HEK293 (cell line): ENCODE results near the gene HS3ST5.

ENCODE experiments used
- CTCF ChIA-PET: fragments of 350-600 bp; formaldehyde crosslinking; extraction: SDS; loops from one replicate; lab custom pipeline; 2021; ENCODE audit warnings: antibody characterized with exemption; lab: Yijun Ruan, JAX
- POLR2A ChIA-PET: fragments of 300-600 bp; formaldehyde crosslinking; extraction: SDS; loops from one replicate; lab custom pipeline; 2020; ENCODE audit warnings: antibody characterized with exemption, inconsistent platforms; lab: Yijun Ruan, JAX
- H3K27ac ChIP-seq: fragments of 200-500 bp; sonication (Bioruptor generic); 2 replicates; pipeline ENCODE4 v1.5.1; 2014; ENCODE audit warnings: low read depth, low read length, control low read depth, inconsistent platforms; ENCODE audit errors: extremely low read depth
- H3K36me3 ChIP-seq, 2 experiments: fragments of 200-500 bp in 1 of 2; sonication (Bioruptor generic) in 1 of 2; 1 replicate in 1 of 2; 2 replicates in 1 of 2; pipeline ENCODE4 v1.5.1; 2014 to 2017; ENCODE audit warnings: inconsistent platforms in 2 of 2, low read length in 2 of 2; ENCODE audit not compliant: control insufficient read depth in 2 of 2, insufficient read depth in 1 of 2
- H3K4me1 ChIP-seq: fragments of 200-500 bp; sonication (Bioruptor generic); 2 replicates; pipeline ENCODE4 v1.5.1; 2014; ENCODE audit warnings: mild to moderate bottlenecking, low read length, inconsistent platforms; ENCODE audit not compliant: control insufficient read depth, insufficient read depth
- H3K4me3 ChIP-seq: 2 replicates; pipeline ENCODE4 v1.5.1; 2011; ENCODE audit warnings: low read depth, mild to moderate bottlenecking, control low read depth, low read length, moderate library complexity
- H3K9me3 ChIP-seq: fragments of 200-500 bp; sonication (Bioruptor generic); 2 replicates; pipeline ENCODE4 v1.5.1; 2014; ENCODE audit warnings: low read depth, low read length, inconsistent platforms; ENCODE audit not compliant: control insufficient read depth, insufficient read depth
- GLIS1 ChIP-seq: fragments of 450-650 bp; formaldehyde crosslinking; IDR thresholded peaks from 2 replicates; pipeline ENCODE4 v1.5.1; 2016; ENCODE audit warnings: missing biosample characterization, missing genetic modification characterization
- KLF1 ChIP-seq: fragments of 450-650 bp; formaldehyde crosslinking; IDR thresholded peaks from 2 replicates; pipeline ENCODE4 v1.5.1; 2016; ENCODE audit warnings: missing biosample characterization, missing genetic modification characterization
- MZF1 ChIP-seq: fragments of 450-650 bp; formaldehyde crosslinking; IDR thresholded peaks from 2 replicates; pipeline ENCODE4 v1.5.1; 2017; ENCODE audit warnings: missing biosample characterization, missing genetic modification characterization, borderline replicate concordance
- OSR2 ChIP-seq: fragments of 450-650 bp; formaldehyde crosslinking; IDR thresholded peaks from 2 replicates; pipeline ENCODE4 v1.5.1; 2016; ENCODE audit warnings: missing biosample characterization, missing genetic modification characterization
- SALL2 ChIP-seq: fragments of 450-650 bp; formaldehyde crosslinking; IDR thresholded peaks from 2 replicates; pipeline ENCODE4 v1.5.0; 2017; ENCODE audit warnings: missing biosample characterization, mild to moderate bottlenecking, missing genetic modification characterization, borderline replicate concordance
- SP7 ChIP-seq: fragments of 450-650 bp; formaldehyde crosslinking; IDR thresholded peaks from 2 replicates; pipeline ENCODE4 v1.5.1; 2016; ENCODE audit warnings: missing biosample characterization, missing genetic modification characterization
- ZFP3 ChIP-seq: fragments of 450-650 bp; formaldehyde crosslinking; IDR thresholded peaks from 2 replicates; pipeline ENCODE4 v1.5.1; 2016; ENCODE audit warnings: low read depth, missing biosample characterization, missing genetic modification characterization
- ZNF157 ChIP-seq: fragments of 450-650 bp; formaldehyde crosslinking; IDR thresholded peaks from 2 replicates; pipeline ENCODE4 v1.5.1; 2016; ENCODE audit warnings: missing biosample characterization, missing genetic modification characterization
- ZNF221 ChIP-seq: fragments of 450-650 bp; formaldehyde crosslinking; IDR thresholded peaks from 2 replicates; pipeline ENCODE4 v1.5.1; 2017; ENCODE audit warnings: missing biosample characterization, missing genetic modification characterization, borderline replicate concordance
- ZNF23 ChIP-seq: fragments of 450-650 bp; formaldehyde crosslinking; IDR thresholded peaks from 2 replicates; pipeline ENCODE4 v1.5.1; 2016; ENCODE audit warnings: missing biosample characterization, missing genetic modification characterization, borderline replicate concordance
- ZNF239 ChIP-seq: fragments of 450-650 bp; formaldehyde crosslinking; IDR thresholded peaks from 2 replicates; pipeline ENCODE4 v1.5.1; 2016; ENCODE audit warnings: missing biosample characterization, missing genetic modification characterization
- ZNF266 ChIP-seq: fragments of 450-650 bp; formaldehyde crosslinking; IDR thresholded peaks from 2 replicates; pipeline ENCODE4 v1.5.1; 2016; ENCODE audit warnings: missing biosample characterization, missing genetic modification characterization, low read depth
- ZNF274 ChIP-seq, 2 experiments: fragments of 200-500 bp in 1 of 2; fragments of 450-650 bp in 1 of 2; sonication (Bioruptor generic) in 1 of 2; formaldehyde crosslinking in 1 of 2; IDR thresholded peaks; 2 replicates each; pipeline versions ENCODE4 v1.5.1 to v1.6.1; 2014 to 2016; ENCODE audit warnings: borderline replicate concordance in 1 of 2, inconsistent platforms in 1 of 2, low read length in 1 of 2, missing biosample characterization in 1 of 2, missing genetic modification characterization in 1 of 2
- ZNF311 ChIP-seq: fragments of 450-650 bp; formaldehyde crosslinking; IDR thresholded peaks from 2 replicates; pipeline ENCODE4 v1.5.1; 2017; ENCODE audit warnings: missing biosample characterization, missing genetic modification characterization, borderline replicate concordance
- ZNF335 ChIP-seq: fragments of 450-650 bp; formaldehyde crosslinking; conservative IDR thresholded peaks from 2 replicates; pipeline ENCODE4 v1.5.1; 2016; ENCODE audit warnings: missing biosample characterization, missing genetic modification characterization
- ZNF350 ChIP-seq: fragments of 450-650 bp; formaldehyde crosslinking; IDR thresholded peaks from 2 replicates; pipeline ENCODE4 v1.5.0; 2017; ENCODE audit warnings: missing biosample characterization, mild to moderate bottlenecking, missing genetic modification characterization
- ZNF366 ChIP-seq: fragments of 450-650 bp; formaldehyde crosslinking; conservative IDR thresholded peaks from 2 replicates; pipeline ENCODE4 v1.5.1; 2016; ENCODE audit warnings: missing biosample characterization, missing genetic modification characterization
- ZNF626 ChIP-seq: fragments of 450-650 bp; sonication (Bioruptor Pico); formaldehyde crosslinking; IDR thresholded peaks from 2 replicates; pipeline ENCODE4 v1.5.1; 2018; ENCODE audit warnings: missing biosample characterization, missing genetic modification characterization, inconsistent platforms
- ZNF629 ChIP-seq: fragments of 450-650 bp; formaldehyde crosslinking; IDR thresholded peaks from 2 replicates; pipeline ENCODE4 v1.5.1; 2017; ENCODE audit warnings: missing biosample characterization, missing genetic modification characterization
- ZNF654 ChIP-seq: fragments of 450-650 bp; formaldehyde crosslinking; IDR thresholded peaks from 2 replicates; pipeline ENCODE4 v1.5.1; 2016; ENCODE audit warnings: low read depth, missing biosample characterization, missing genetic modification characterization
- ZNF660 ChIP-seq: fragments of 450-650 bp; IDR thresholded peaks from 2 replicates; pipeline ENCODE4 v1.5.1; 2018; ENCODE audit warnings: missing biosample characterization, mild to moderate bottlenecking, missing genetic modification characterization
- ZNF677 ChIP-seq: fragments of 450-650 bp; IDR thresholded peaks from 2 replicates; pipeline ENCODE4 v1.5.0; 2018; ENCODE audit warnings: missing biosample characterization, mild to moderate bottlenecking, missing genetic modification characterization, moderate library complexity
- ZNF785 ChIP-seq: fragments of 450-650 bp; formaldehyde crosslinking; IDR thresholded peaks from 2 replicates; pipeline ENCODE4 v1.5.1; 2016; ENCODE audit warnings: missing biosample characterization, missing genetic modification characterization
- TF ChIP-seq, protein P1 (sequence below): fragments of 450-650 bp; formaldehyde crosslinking; IDR thresholded peaks from 2 replicates; pipeline ENCODE4 v1.5.1; 2016; ENCODE audit warnings: missing biosample characterization, missing genetic modification characterization

Gene HS3ST5

DNA sequence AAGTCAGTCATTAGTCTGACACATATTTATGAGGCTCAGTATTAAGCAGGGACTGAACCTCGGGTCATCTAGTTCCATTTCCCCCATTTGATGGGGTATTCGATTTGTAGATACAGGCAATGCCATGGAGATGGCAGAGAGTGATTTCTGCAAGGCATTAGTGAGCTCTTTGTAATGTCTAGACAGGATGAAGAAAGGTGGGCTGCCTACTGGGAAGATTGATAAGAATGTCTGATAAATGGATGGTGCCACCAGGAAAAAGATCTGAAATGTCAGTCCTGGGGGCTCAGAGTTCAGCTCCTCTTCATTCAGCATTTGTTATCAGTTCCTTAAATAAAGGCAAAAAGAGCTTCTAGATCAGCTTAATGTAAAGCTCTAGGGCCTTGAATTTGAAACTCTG lies 51.4 kb downstream of the HS3ST5 start:
- Histone ChIP-seq H3K4me1 (no peaks in the 10 kb centered on the region), H3K36me3 (no peaks in the 10 kb centered on the region), H3K9me3 (no peaks in the 10 kb centered on the region), H3K27ac (no peak overlapping the region), H3K4me3 (no peak overlapping the region)
- POLR2A ChIA-PET: no interaction called here
- no peak for TF ChIP-seq ZNF239 (tag by site-specific recombination)
- no peak for TF ChIP-seq ZNF677 (tag by site-specific recombination)
- no peak for TF ChIP-seq ZNF157 (tag by site-specific recombination)
- no peak for TF ChIP-seq ZNF221 (tag by site-specific recombination)
- no peak for TF ChIP-seq ZNF350 (tag by site-specific recombination)
- TF ChIP-seq ZNF366 (tag by site-specific recombination): no peak
- no peak for TF ChIP-seq SALL2
- TF ChIP-seq SP7 (tag by site-specific recombination): no peak
- TF ChIP-seq ZNF23 (tag by site-specific recombination): no peak
- no peak for TF ChIP-seq KLF1 (tag by site-specific recombination)
- CTCF ChIA-PET: interaction anchor here (5.7 kb wide), 1 partner anchor 12 kb away, joined by 41 read pairs; no protein-coding TSS in a partner anchor

GRCh38 chr6:114290864-114291263 lies 52.0 kb downstream of the HS3ST5 start:
- H3K27ac ChIP-seq: no peak overlapping the region
- ChIA-PET CTCF (no interaction called here), POLR2A (no interaction called here)
- H3K9me3 ChIP-seq: no peaks in the 10 kb centered on the region
- H3K4me3 ChIP-seq: no peak overlapping the region
- TF ChIP-seq OSR2 (tag by site-specific recombination) (no peak), ZNF654 (tag by site-specific recombination) (no peak), GLIS1 (tag by site-specific recombination) (no peak), ZNF335 (no peak), ZFP3 (tag by site-specific recombination) (no peak), ZNF660 (tag by site-specific recombination) (no peak), ZNF266 (no peak), ZNF311 (tag by site-specific recombination) (no peak), ZNF785 (no peak), ZNF629 (tag by site-specific recombination) (no peak), MZF1 (no peak), ZNF626 (no peak), ZNF274 (IDR thresholded peaks at IDR 0.05; ENCODE audit: low read length) (no peak), ZNF274 (tag by site-specific recombination; IDR thresholded peaks at IDR 0.05; ENCODE audit: borderline replicate concordance) (no peak)
- TF ChIP-seq, protein P1, sequence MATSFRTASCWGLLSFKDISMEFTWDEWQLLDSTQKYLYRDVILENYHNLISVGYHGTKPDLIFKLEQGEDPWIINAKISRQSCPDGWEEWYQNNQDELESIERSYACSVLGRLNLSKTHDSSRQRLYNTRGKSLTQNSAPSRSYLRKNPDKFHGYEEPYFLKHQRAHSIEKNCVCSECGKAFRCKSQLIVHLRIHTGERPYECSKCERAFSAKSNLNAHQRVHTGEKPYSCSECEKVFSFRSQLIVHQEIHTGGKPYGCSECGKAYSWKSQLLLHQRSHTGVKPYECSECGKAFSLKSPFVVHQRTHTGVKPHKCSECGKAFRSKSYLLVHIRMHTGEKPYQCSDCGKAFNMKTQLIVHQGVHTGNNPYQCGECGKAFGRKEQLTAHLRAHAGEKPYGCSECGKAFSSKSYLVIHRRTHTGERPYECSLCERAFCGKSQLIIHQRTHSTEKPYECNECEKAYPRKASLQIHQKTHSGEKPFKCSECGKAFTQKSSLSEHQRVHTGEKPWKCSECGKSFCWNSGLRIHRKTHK (tag by site-specific recombination): no peak
- no peaks in the 10 kb centered on the region for H3K36me3 ChIP-seq
- H3K4me1 ChIP-seq: no peaks in the 10 kb centered on the region
